CD14-positive monocyte (primary cell): ENCODE measurements around the gene PTPRE. TPM values are rescaled to one million over a fixed set of nuclear protein-coding genes. Genes with fewer than 3 reads are reported as not detected.

Source experiments
- DNase-seq, 3 donors: peaks; one replicate each; pipeline ENCODE4 v3.0.0-alpha.2; 2011 to 2022
- H2AFZ ChIP-seq: 2 replicates; pipeline ENCODE4 v1.6.0; 2012; ENCODE audit warnings: mild to moderate bottlenecking, low read depth, low read length, inconsistent platforms; ENCODE audit not compliant: insufficient read depth, poor library complexity, severe bottlenecking
- H3K27ac ChIP-seq, 2 donors: 1 replicate in 1 of 2; 2 replicates in 1 of 2; pipeline ENCODE4 v1.5.1; 2012 to 2013; ENCODE audit warnings: low read length in 2 of 2, control low read depth in 1 of 2, inconsistent platforms in 1 of 2, low read depth in 1 of 2, mild to moderate bottlenecking in 1 of 2
- H3K27me3 ChIP-seq, 2 donors: one replicate each; pipeline versions ENCODE4 v1.6.0 to v1.6.1; 2011 to 2013; ENCODE audit warnings: low read length in 2 of 2; ENCODE audit not compliant: control insufficient read depth in 2 of 2, insufficient read depth in 2 of 2
- H3K36me3 ChIP-seq, 2 donors: replicated peaks in 1 of 2; 1 replicate in 1 of 2; 2 replicates in 1 of 2; pipeline versions ENCODE4 v1.5.1 to v1.6.1; 2012 to 2013; ENCODE audit warnings: low read length in 2 of 2, control low read depth in 1 of 2, inconsistent platforms in 1 of 2, mild to moderate bottlenecking in 1 of 2; ENCODE audit not compliant: insufficient read depth in 2 of 2, control insufficient read depth in 1 of 2
- H3K4me1 ChIP-seq, 2 donors: 1 replicate in 1 of 2; 2 replicates in 1 of 2; pipeline versions ENCODE4 v1.5.1 to v1.6.1; 2012 to 2013; ENCODE audit warnings: low read length in 2 of 2, control low read depth in 1 of 2, inconsistent platforms in 1 of 2, mild to moderate bottlenecking in 1 of 2, moderate library complexity in 1 of 2; ENCODE audit not compliant: insufficient read depth in 2 of 2, control insufficient read depth in 1 of 2
- H3K4me2 ChIP-seq: replicated peaks from 2 replicates; pipeline ENCODE3; 2012; ENCODE audit warnings: low read length, moderate library complexity, mild to moderate bottlenecking; ENCODE audit not compliant: poor library complexity, severe bottlenecking; ENCODE audit errors: extremely low read depth
- H3K4me3 ChIP-seq, 3 experiments: fragments of 200-600 bp in 1 of 3; sonication (generic) in 1 of 3; replicated peaks in 1 of 3; 1 replicate in 2 of 3; 2 replicates in 1 of 3; pipeline ENCODE4 v1.5.1; 2011 to 2013; ENCODE audit warnings: low read length in 3 of 3, mild to moderate bottlenecking in 3 of 3, control low read depth in 2 of 3, low read depth in 2 of 3, inconsistent platforms in 1 of 3, moderate library complexity in 1 of 3
- H3K79me2 ChIP-seq: 2 replicates; pipeline ENCODE4 v1.6.0; 2012; ENCODE audit warnings: mild to moderate bottlenecking, control low read depth, inconsistent platforms, low read length, moderate library complexity; ENCODE audit not compliant: insufficient read depth
- H3K9ac ChIP-seq: 2 replicates; pipeline ENCODE4 v1.6.0; 2017; ENCODE audit warnings: low read length, mild to moderate bottlenecking; ENCODE audit not compliant: insufficient read depth, poor library complexity, severe bottlenecking
- H3K9me3 ChIP-seq, 2 donors: replicated peaks in 1 of 2; 1 replicate in 1 of 2; 2 replicates in 1 of 2; pipeline versions ENCODE4 v1.5.1 to v1.6.1; 2012 to 2013; ENCODE audit warnings: low read length in 2 of 2, control low read depth in 1 of 2; ENCODE audit not compliant: control insufficient read depth in 1 of 2, insufficient read depth in 1 of 2
- H4K20me1 ChIP-seq: 2 replicates; pipeline ENCODE4 v1.6.0; 2012; ENCODE audit warnings: mild to moderate bottlenecking, low read length, control low read depth, moderate library complexity; ENCODE audit not compliant: insufficient read depth
- H3K27ac Mint-ChIP-seq, 7 donors: one replicate each; pipeline ENCODE4 v1.8.0; 2020; ENCODE audit warnings: mild to moderate bottlenecking in 7 of 7, mixed read lengths in 7 of 7, moderate library complexity in 6 of 7, inconsistent platforms in 2 of 7
- H3K27me3 Mint-ChIP-seq, 3 donors: one replicate each; pipeline ENCODE4 v1.8.0; 2021 to 2022; ENCODE audit warnings: low read depth in 3 of 3, mild to moderate bottlenecking in 3 of 3, mixed read lengths in 3 of 3, moderate library complexity in 3 of 3, inconsistent platforms in 1 of 3
- H3K36me3 Mint-ChIP-seq, 2 donors: one replicate each; pipeline ENCODE4 v1.8.0; 2020; ENCODE audit warnings: mixed read lengths in 2 of 2, inconsistent platforms in 1 of 2, mild to moderate bottlenecking in 1 of 2
- H3K4me1 Mint-ChIP-seq: one replicate; pipeline ENCODE4 v1.8.0; 2020; ENCODE audit warnings: mild to moderate bottlenecking, mixed read lengths
- H3K4me3 Mint-ChIP-seq, 2 donors: one replicate each; pipeline ENCODE4 v1.8.0; 2020; ENCODE audit warnings: mild to moderate bottlenecking in 2 of 2, mixed read lengths in 2 of 2, moderate library complexity in 1 of 2
- H3K9me3 Mint-ChIP-seq, 7 donors: one replicate each; pipeline ENCODE4 v1.8.0; 2020 to 2022; ENCODE audit warnings: mixed read lengths in 7 of 7, mild to moderate bottlenecking in 6 of 7, moderate library complexity in 6 of 7, inconsistent platforms in 2 of 7
- CTCF ChIP-seq: fragments of 200-600 bp; IDR thresholded peaks from one replicate; pipeline ENCODE4 v1.8.0; 2022; ENCODE audit warnings: antibody characterized with exemption, mild to moderate bottlenecking
- WGBS: methylation state at CpG from one replicate; pipeline ENCODE4 v1.1.5; 2013; ENCODE audit warnings: missing lambda C conversion rate; ENCODE audit not compliant: insufficient coverage; 5-methylcytosine and 5-hydroxymethylcytosine counted together
- intact Hi-C, 2 donors: fragments of 100-400 bp; cut with micrococcal nuclease; formaldehyde crosslinking; loops; one replicate each; pipeline versions ENCODE4 v1.15.0 to v1.15.1; 2023
- polyA plus RNA-seq, 3 donors: library from polyadenylated mRNA; depleted of rRNA in 1 of 3; unstranded in 2 of 3; stranded (reverse) in 1 of 3; fragments of 300-500 nt in 2 of 3; fragments of >200 nt in 1 of 3; fragmentation: Illumina TruSeq in 2 of 3; gene quantifications; 1 replicate in 2 of 3; 2 replicates in 1 of 3; pipeline ENCODE4 v1.2.3, GENCODE V29; 2012 to 2021

PTPRE gene
- polyA plus RNA-seq, 3 donors = 95.2 to 271 (median 125) TPM

GRCh38 chr10:127920306-127921074 lies 13.6 kb downstream of the PTPRE start:
- H2AFZ ChIP-seq = no peak overlapping the region
- H3K36me3 Mint-ChIP-seq = peaks cover 15 to 32% of the 10 kb centered on the region in 2 donors
- no peaks in the 10 kb centered on the region for H3K27me3 ChIP-seq
- peak overlapping the region in 1 of 3 experiments; percentile 67 for H3K4me3 ChIP-seq
- intact Hi-C loops = loop anchor here in 1 of 2 donors (5.0 kb wide), 1 partner anchor 72 kb away; no protein-coding TSS in a partner anchor
- WGBS = 50% methylated on average over 7 of the region's 11 CpGs
- H3K27ac Mint-ChIP-seq = peak overlapping the region; percentile 87 to 96 (median 95)
- H3K4me1 Mint-ChIP-seq = peaks cover 87% of the 10 kb centered on the region
- peak overlapping the region; percentile 71 for H3K4me2 ChIP-seq
- H3K9me3 Mint-ChIP-seq = peaks cover 4 to 14% (median 10%) of the 10 kb centered on the region in 7 donors
- TF ChIP-seq CTCF = no peak
- DNase-seq = peak; percentile 44 to 67 (median 47)
- peaks cover 93% of the 10 kb centered on the region for H3K79me2 ChIP-seq
- peaks cover 90 to 91% of the 10 kb centered on the region in 2 donors for H3K4me1 ChIP-seq
- peak overlapping the region; percentile 16 to 35 for H3K4me3 Mint-ChIP-seq
- H3K9me3 ChIP-seq = peaks cover 13% of the 10 kb centered on the region in 2 donors
- peaks cover 0 to 3% (median 2%) of the 10 kb centered on the region in 3 donors for H3K27me3 Mint-ChIP-seq
- H3K36me3 ChIP-seq = peaks cover 0 to 12% of the 10 kb centered on the region in 2 donors
- peak overlapping the region; percentile 47 for H3K9ac ChIP-seq
- H4K20me1 ChIP-seq = peaks cover 12% of the 10 kb centered on the region
- peak overlapping the region; percentile 76 to 91 for H3K27ac ChIP-seq

GRCh38 chr10:127921075-127921752 lies 14.3 kb downstream of the PTPRE start:
- H2AFZ ChIP-seq = peak overlapping the region; percentile 32
- peak overlapping the region in 1 of 2 donors; percentile 70 for H3K4me3 Mint-ChIP-seq
- no peaks in the 10 kb centered on the region for H3K27me3 ChIP-seq
- WGBS = 82% methylated on average over 9 of the region's 11 CpGs
- H3K36me3 Mint-ChIP-seq = peaks cover 10 to 26% of the 10 kb centered on the region in 2 donors
- no peak overlapping the region for H3K9ac ChIP-seq
- H3K4me2 ChIP-seq = peak overlapping the region; percentile 71
- peaks cover 97 to 98% of the 10 kb centered on the region in 2 donors for H3K4me1 ChIP-seq
- peaks cover 6 to 7% of the 10 kb centered on the region in 2 donors for H3K9me3 ChIP-seq
- peaks cover 3 to 7% (median 4%) of the 10 kb centered on the region in 7 donors for H3K9me3 Mint-ChIP-seq
- H3K27me3 Mint-ChIP-seq = peaks cover 0 to 2% (median 0%) of the 10 kb centered on the region in 3 donors
- H3K4me1 Mint-ChIP-seq = peaks cover 95% of the 10 kb centered on the region
- peak overlapping the region in 1 of 3 experiments; percentile 67 for H3K4me3 ChIP-seq
- no peak for TF ChIP-seq CTCF
- H3K27ac ChIP-seq = peak overlapping the region; percentile 76 to 91
- peaks cover 0 to 4% of the 10 kb centered on the region in 2 donors for H3K36me3 ChIP-seq
- H4K20me1 ChIP-seq = peaks cover 12% of the 10 kb centered on the region
- H3K79me2 ChIP-seq = peaks cover 93% of the 10 kb centered on the region
- DNase-seq = no peak
- peak overlapping the region; percentile 87 to 96 (median 95) for H3K27ac Mint-ChIP-seq
- intact Hi-C loops = loop anchor here in 1 of 2 donors (5.0 kb wide), 1 partner anchor 71 kb away; no protein-coding TSS in a partner anchor
